ENCODE measurements around the gene NSMCE4A. TPM values are rescaled to one million over a fixed set of nuclear protein-coding genes. Genes with fewer than 3 reads are reported as not detected.
"Not testable (repeated sequence)": the region's sequence is repeated elsewhere in the genome, so short reads cannot be mapped to it uniquely, and the experiment has no call there.

Gene NSMCE4A
- total RNA-seq, 1 donor from 2014 or later, result 85.0 TPM

DNA sequence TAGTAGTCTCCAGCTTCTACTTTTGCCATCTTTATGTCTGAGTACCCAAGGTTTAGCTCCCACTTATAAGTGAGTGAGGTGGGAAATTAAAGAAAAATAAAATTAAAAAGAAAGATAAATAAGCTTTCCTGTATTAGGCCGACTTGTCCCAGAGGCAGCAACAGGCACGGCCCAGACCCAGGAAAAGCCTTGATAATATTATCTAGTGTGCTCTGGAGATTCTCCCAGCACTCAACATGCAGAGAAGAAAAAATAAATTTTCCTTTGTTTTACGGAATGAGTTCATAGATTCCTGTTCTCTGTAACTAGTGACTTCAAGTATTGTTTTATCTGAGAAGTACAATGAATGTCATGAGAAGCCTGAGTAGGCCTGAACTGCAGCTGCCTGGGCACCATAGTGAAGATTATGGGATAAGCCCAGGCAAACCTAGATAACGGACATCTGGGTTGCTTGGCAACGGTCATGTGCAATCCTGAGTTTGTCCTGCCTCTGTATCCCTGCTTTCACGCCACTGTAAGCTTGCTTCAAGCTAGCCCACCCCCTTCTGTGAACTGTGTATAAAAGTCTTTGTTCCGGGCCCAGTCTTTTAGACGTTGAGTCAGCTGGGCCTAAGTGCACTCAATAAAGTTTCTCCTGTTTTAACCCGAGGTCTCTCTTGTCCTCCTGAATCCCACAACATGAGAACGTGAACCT, 53.6 kb downstream of the NSMCE4A start:
- Mint-ChIP-seq H3K4me3 (peak overlapping the region; percentile 52), H3K27ac (ENCODE audit: unreplicated experiment) (peak overlapping the region; percentile 97), H3K4me1 (peaks cover 42% of the 10 kb centered on the region), H3K27me3 (ENCODE audit: low read depth) (no peaks in the 10 kb centered on the region), H3K9me3 (no peaks in the 10 kb centered on the region), H3K36me3 (ENCODE audit: low read depth) (peaks cover 12% of the 10 kb centered on the region)
- peak; percentile 12 for DNase-seq (ENCODE audit: low read depth, low spot score)
- TF ChIP-seq, protein P1, sequence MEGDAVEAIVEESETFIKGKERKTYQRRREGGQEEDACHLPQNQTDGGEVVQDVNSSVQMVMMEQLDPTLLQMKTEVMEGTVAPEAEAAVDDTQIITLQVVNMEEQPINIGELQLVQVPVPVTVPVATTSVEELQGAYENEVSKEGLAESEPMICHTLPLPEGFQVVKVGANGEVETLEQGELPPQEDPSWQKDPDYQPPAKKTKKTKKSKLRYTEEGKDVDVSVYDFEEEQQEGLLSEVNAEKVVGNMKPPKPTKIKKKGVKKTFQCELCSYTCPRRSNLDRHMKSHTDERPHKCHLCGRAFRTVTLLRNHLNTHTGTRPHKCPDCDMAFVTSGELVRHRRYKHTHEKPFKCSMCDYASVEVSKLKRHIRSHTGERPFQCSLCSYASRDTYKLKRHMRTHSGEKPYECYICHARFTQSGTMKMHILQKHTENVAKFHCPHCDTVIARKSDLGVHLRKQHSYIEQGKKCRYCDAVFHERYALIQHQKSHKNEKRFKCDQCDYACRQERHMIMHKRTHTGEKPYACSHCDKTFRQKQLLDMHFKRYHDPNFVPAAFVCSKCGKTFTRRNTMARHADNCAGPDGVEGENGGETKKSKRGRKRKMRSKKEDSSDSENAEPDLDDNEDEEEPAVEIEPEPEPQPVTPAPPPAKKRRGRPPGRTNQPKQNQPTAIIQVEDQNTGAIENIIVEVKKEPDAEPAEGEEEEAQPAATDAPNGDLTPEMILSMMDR (conservative IDR thresholded peaks at IDR 0.05), result no peak

DNA sequence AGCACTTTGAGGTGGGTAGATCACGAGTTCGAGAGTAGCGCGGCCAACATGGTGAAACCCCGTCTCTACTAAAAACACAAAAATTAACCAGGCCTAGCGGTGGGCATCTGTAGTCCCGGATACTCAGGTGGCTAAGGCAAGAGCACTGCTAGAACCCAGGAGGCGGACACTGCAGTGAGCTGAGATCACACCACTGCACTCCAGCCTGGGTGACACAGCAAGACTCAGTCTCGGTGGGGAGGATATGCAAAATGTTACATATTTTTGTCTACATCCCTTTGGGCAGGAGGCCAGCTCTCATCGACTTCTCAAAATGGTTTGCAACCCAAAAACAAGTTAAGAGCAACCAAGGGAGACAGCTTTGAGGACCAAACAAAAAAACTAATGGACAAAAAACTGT, 55.4 kb downstream of the NSMCE4A start:
- peaks cover 36% of the 10 kb centered on the region for H3K4me1 Mint-ChIP-seq

DNA sequence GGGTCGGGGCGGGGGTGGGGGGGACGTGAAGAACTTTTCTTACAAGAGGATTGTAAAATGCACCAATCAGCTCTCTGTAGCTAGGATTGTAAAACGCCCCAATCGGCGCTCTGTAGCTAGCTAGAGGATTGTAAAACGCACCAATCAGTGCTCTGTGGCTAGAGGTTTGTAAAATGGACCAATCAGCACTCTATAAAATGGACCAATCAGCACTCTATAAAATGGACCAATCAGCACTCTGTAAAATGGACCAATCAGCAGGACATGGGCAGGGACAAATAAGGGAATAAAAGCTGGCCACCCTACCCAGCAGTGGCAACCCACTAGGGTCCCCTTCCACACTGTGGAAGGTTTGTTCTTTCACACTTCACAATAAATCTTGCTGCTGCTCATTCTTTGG, 56.2 kb downstream of the NSMCE4A start:
- H3K9me3 Mint-ChIP-seq; H3K4me3 Mint-ChIP-seq; H3K27ac Mint-ChIP-seq (ENCODE audit: unreplicated experiment); DNase-seq (ENCODE audit: low read depth, low spot score); H3K27me3 Mint-ChIP-seq (ENCODE audit: low read depth): not testable (repeated sequence)
- Mint-ChIP-seq H3K36me3 (ENCODE audit: low read depth) (peaks cover 25% of the 10 kb centered on the region), H3K4me1 (peaks cover 38% of the 10 kb centered on the region)

More for the DNA sequence above, 55.4 kb downstream of the NSMCE4A start:
- no peak overlapping the region for H3K27ac Mint-ChIP-seq (ENCODE audit: unreplicated experiment)
- no peak overlapping the region for H3K4me3 Mint-ChIP-seq
- DNase-seq (ENCODE audit: low read depth, low spot score), result no peak
- TF ChIP-seq, protein P1 (conservative IDR thresholded peaks at IDR 0.05), result no peak
- no peaks in the 10 kb centered on the region for H3K9me3 Mint-ChIP-seq
- no peaks in the 10 kb centered on the region for H3K27me3 Mint-ChIP-seq (ENCODE audit: low read depth)
- H3K36me3 Mint-ChIP-seq (ENCODE audit: low read depth), result peaks cover 22% of the 10 kb centered on the region

DNA sequence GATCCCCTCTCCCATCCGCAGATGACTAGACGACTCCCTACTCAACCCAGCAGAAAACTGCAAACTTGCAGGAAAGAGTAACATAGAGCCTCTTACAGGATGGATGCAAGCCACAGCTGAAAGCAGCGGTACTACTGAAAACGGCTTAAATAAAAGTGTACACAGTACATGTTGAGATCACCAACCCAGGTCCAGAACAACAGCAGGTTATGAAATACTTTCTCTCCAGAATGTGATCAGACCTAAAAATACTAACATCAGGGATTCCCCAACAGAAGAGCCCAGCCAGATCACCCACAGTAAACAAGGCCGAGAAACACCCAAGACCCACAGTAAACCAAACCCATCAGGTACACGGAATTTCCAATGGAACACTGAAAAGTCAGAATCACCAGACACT, 60.4 kb downstream of the NSMCE4A start:
- TF ChIP-seq, protein P1 (conservative IDR thresholded peaks at IDR 0.05), result no peak
- Mint-ChIP-seq H3K27ac (ENCODE audit: unreplicated experiment) (no peak overlapping the region), H3K27me3 (ENCODE audit: low read depth) (no peaks in the 10 kb centered on the region), H3K4me3 (no peak overlapping the region), H3K36me3 (ENCODE audit: low read depth) (peaks cover 28% of the 10 kb centered on the region), H3K4me1 (peaks cover 20% of the 10 kb centered on the region), H3K9me3 (no peaks in the 10 kb centered on the region)
- no peak for DNase-seq (ENCODE audit: low read depth, low spot score)

DNA sequence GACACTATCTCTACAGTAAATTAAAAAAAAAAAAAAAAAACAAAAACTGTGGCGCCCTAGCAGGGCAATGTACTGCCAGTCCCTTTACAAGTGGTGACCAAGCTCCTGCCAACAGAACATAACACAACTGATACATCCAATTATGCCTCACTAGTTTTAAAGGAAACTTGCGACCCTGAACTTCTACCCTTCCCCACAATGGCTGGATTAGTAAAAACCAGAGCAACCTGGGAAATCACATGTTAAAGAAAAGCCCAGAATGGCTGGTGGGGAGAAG, 63.7 kb downstream of the NSMCE4A start:
- Mint-ChIP-seq H3K4me1 (peaks cover 10% of the 10 kb centered on the region), H3K9me3 (no peaks in the 10 kb centered on the region), H3K4me3 (no peak overlapping the region), H3K27ac (ENCODE audit: unreplicated experiment) (peak overlapping the region; percentile 88), H3K36me3 (ENCODE audit: low read depth) (peaks cover 25% of the 10 kb centered on the region), H3K27me3 (ENCODE audit: low read depth) (no peaks in the 10 kb centered on the region)
- TF ChIP-seq, protein P1 (conservative IDR thresholded peaks at IDR 0.05), result no peak
- DNase-seq (ENCODE audit: low read depth, low spot score), result no peak

DNA sequence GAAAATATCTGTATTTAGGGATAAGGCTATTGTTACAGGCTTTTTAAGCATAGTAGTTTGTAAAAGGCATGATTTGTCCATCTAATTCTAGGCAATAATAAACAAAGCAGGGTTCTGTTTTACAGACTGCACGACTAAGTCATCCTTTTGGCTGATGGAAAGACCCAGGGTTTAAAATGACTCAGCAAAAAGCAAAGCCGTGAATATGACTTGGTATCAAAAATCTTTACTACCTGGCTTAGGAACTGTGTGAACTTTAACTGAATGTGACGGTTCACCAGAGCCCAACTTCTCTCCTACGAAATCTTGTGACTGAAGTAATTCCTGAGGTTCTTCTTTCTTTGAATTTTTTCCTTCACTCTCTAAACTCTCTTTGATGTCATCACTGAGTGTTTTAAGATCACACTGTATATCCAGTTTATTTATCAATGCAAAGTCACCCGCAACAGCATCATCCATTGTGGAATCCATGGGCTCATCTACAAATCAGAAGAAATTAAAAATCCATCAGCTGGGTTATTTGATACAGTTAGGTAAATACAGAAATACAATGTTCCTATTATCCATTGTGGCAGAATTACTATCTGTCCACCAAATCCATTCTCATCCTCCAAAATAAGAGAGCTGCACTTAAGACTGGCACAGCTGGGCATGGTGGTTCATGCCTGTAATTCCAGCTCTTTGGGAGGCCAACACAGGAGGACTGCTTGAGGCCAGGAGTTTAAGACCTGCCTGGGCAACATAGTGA, 64.2 kb downstream of the NSMCE4A start:
- no peak for DNase-seq (ENCODE audit: low read depth, low spot score)
- H3K4me3 Mint-ChIP-seq, result no peak overlapping the region
- H3K27ac Mint-ChIP-seq (ENCODE audit: unreplicated experiment), result peak overlapping the region; percentile 88
- H3K9me3 Mint-ChIP-seq, result no peaks in the 10 kb centered on the region
- TF ChIP-seq, protein P1 (conservative IDR thresholded peaks at IDR 0.05), result no peak
- peaks cover 10% of the 10 kb centered on the region for H3K4me1 Mint-ChIP-seq
- no peaks in the 10 kb centered on the region for H3K27me3 Mint-ChIP-seq (ENCODE audit: low read depth)
- H3K36me3 Mint-ChIP-seq (ENCODE audit: low read depth), result peaks cover 20% of the 10 kb centered on the region

All from neural crest cell (in vitro differentiated cells).